Activated CD8-positive, alpha-beta memory T cell treated with anti-CD3 and anti-CD28 coated beads, Interleukin-2, amount 50 U/mL, for 24 hours (primary cell): Measurements from ENCODE around the gene OPN3.

Source experiments
- DNase-seq: peaks from one replicate; pipeline ENCODE4 v3.0.0-alpha.2; 2020; ENCODE audit errors: extremely low read depth

Gene OPN3

GRCh38 chr1:241590719-241591118 is 49.5 kb downstream of the OPN3 start:
- no peak for DNase-seq

GRCh38 chr1:241589521-241589920 is 50.6 kb downstream of the OPN3 start:
- DNase-seq, result no peak

- DNase-seq, result no peak
These were observed 53.2 kb downstream of the OPN3 start for GRCh38 chr1:241586905-241587512.

GRCh38 chr1:241582921-241583321 is 57.2 kb downstream of the OPN3 start:
- no peak for DNase-seq

- DNase-seq, result no peak
These were observed 60.7 kb downstream of the OPN3 start for GRCh38 chr1:241579434-241579833.

GRCh38 chr1:241574154-241574553 is 66.0 kb downstream of the OPN3 start:
- no peak for DNase-seq

- DNase-seq, result no peak
These were observed 70.3 kb downstream of the OPN3 start for GRCh38 chr1:241569848-241570247.

GRCh38 chr1:241560849-241561187 is 79.4 kb downstream of the OPN3 start:
- DNase-seq, result no peak

GRCh38 chr1:241560146-241560848 is 79.9 kb downstream of the OPN3 start:
- no peak for DNase-seq

- DNase-seq, result no peak
These were observed 82.5 kb downstream of the OPN3 start for GRCh38 chr1:241557551-241558193.

GRCh38 chr1:241557031-241557430 is 83.1 kb downstream of the OPN3 start:
- DNase-seq, result no peak

- no peak for DNase-seq
These were observed 84.6 kb downstream of the OPN3 start for GRCh38 chr1:241555526-241555925.

GRCh38 chr1:241553886-241554592 is 86.1 kb downstream of the OPN3 start:
- no peak for DNase-seq

- DNase-seq, result no peak
These were observed 88.2 kb downstream of the OPN3 start for GRCh38 chr1:241551759-241552638.

GRCh38 chr1:241550318-241550717 is 89.9 kb downstream of the OPN3 start:
- DNase-seq, result no peak

GRCh38 chr1:241548008-241548407 is 92.2 kb downstream of the OPN3 start:
- DNase-seq, result no peak
